ENCODE results near the gene RFC5. TPM values are rescaled to one million over a fixed set of nuclear protein-coding genes. Genes with fewer than 3 reads are reported as not detected.

The RFC5 gene
- total RNA-seq, 1 donor from 2014 or later, result 22.8 TPM

DNA sequence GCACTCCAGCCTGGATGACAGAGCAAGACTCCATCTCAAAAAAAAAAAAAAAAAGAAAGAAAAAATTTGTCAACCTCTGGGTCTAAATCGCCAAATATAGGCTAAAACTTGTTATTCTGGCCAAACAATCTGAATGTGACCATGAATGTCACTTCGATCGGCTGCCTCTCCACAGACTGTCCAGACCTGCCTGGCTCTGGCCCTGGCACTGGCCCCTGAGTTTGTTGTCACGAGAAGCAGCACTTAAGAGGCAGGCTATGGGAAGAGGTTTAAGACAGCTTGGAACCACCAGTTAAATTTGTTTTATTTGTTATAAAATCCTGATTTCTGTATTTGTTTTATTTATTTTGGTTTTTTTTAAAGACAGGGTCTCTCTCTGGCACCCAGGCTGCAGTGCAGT lies 29.9 kb downstream of the RFC5 start:
- H3K36me3 Mint-ChIP-seq, result peaks cover 50% of the 10 kb centered on the region
- no peaks in the 10 kb centered on the region for H3K9me3 Mint-ChIP-seq
- H3K4me1 Mint-ChIP-seq, result no peaks in the 10 kb centered on the region
- TF ChIP-seq, protein P1, sequence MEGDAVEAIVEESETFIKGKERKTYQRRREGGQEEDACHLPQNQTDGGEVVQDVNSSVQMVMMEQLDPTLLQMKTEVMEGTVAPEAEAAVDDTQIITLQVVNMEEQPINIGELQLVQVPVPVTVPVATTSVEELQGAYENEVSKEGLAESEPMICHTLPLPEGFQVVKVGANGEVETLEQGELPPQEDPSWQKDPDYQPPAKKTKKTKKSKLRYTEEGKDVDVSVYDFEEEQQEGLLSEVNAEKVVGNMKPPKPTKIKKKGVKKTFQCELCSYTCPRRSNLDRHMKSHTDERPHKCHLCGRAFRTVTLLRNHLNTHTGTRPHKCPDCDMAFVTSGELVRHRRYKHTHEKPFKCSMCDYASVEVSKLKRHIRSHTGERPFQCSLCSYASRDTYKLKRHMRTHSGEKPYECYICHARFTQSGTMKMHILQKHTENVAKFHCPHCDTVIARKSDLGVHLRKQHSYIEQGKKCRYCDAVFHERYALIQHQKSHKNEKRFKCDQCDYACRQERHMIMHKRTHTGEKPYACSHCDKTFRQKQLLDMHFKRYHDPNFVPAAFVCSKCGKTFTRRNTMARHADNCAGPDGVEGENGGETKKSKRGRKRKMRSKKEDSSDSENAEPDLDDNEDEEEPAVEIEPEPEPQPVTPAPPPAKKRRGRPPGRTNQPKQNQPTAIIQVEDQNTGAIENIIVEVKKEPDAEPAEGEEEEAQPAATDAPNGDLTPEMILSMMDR (IDR thresholded peaks at IDR 0.05; ENCODE audit: unreplicated experiment), result no peak
- H3K27ac Mint-ChIP-seq, result no peak overlapping the region
- no peaks in the 10 kb centered on the region for H3K27me3 Mint-ChIP-seq (ENCODE audit: low read depth)
- H3K4me3 Mint-ChIP-seq, result no peak overlapping the region
- DNase-seq (ENCODE audit: low spot score in 2 of 2, unreplicated experiment in 2 of 2), result no peak

DNA sequence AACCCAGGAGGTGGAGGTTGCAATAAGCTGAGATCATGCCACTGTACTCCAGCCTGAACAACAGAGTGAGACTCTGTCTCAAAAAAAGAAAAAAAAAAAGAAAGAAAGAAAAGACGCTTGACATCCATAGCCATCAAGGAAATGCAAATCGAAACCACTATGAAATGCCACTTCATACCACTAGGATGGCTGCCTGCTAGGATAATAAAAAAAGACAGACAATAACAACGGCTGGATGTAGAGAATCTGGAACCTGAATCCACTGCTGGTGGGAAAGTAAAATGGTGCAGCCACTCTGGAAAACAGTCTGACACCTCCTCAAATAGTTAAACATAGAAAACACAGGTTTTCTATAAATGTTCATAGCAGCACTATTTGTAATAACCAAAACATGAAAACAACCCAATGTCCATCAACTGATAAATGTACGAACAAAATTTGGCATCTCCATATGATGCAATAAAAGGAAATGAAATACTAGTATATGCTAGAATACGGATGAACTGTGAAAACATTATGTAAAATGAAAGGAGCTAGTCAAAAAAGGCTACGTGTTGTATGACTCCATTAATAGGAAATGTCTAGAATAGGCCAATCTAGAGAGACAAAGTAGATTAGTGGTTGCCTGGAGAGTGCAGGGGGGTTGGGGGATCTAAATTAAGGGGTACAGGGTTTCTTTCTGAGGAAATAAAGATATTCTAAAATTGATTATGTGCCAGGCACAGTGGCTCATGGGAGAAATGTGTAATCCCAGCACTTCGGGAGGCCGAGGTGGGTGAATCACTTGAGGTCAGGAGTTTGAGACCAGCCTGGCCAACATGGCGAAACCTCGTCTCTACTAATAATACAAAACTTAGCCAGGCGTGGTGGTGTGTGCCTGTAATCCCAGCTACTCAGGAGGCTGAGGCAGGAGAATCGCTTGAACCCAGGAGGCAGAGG lies 34.7 kb downstream of the RFC5 start:
- TF ChIP-seq, protein P1 (IDR thresholded peaks at IDR 0.05; ENCODE audit: unreplicated experiment), result peak; percentile 32
- peaks cover 21% of the 10 kb centered on the region for H3K36me3 Mint-ChIP-seq
- no peak overlapping the region for H3K27ac Mint-ChIP-seq
- no peaks in the 10 kb centered on the region for H3K4me1 Mint-ChIP-seq
- H3K4me3 Mint-ChIP-seq, result no peak overlapping the region
- no peaks in the 10 kb centered on the region for H3K9me3 Mint-ChIP-seq
- DNase-seq (ENCODE audit: low spot score in 2 of 2, unreplicated experiment in 2 of 2), result no peak
- H3K27me3 Mint-ChIP-seq (ENCODE audit: low read depth), result no peaks in the 10 kb centered on the region

DNA sequence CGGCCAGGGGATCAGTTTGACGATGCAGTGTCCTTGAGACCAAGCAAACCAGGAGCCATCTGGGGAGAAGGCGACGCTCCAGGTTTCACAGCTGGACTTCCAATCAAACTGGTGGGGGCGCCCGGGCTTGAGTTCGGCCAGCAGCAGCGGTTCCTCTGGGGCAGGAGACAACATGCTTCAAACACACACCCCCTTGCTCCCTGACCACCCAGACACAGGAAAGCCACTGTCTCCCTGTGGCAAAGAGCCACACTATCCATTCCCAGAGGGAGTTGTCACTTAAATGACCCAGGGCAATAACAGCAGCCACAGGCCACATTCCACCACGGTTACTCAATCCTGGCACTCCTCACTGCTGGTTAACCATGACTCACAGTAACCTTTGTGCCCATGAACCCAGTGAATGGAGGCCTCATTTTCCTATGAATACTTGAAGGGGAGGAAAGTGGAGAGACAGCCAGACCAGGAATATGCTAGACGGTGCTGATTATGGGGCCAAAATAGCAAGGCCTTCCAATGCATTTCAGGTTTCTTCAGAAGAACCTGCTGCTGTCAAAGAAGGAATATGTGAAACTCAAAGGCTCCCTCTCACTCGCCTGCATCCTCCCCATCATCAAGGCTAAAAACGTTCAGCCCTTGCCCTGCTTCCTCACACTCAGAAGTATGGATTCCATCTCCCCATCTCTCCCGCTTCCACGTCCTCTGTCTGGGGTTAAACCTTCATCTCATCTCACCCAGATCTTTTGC lies 36.0 kb downstream of the RFC5 start:
- DNase-seq (ENCODE audit: low spot score in 2 of 2, unreplicated experiment in 2 of 2), result no peak
- Mint-ChIP-seq H3K27me3 (ENCODE audit: low read depth) (no peaks in the 10 kb centered on the region), H3K4me1 (no peaks in the 10 kb centered on the region), H3K27ac (peak overlapping the region; percentile 14), H3K36me3 (peaks cover 18% of the 10 kb centered on the region), H3K4me3 (no peak overlapping the region), H3K9me3 (no peaks in the 10 kb centered on the region)
- TF ChIP-seq, protein P1 (IDR thresholded peaks at IDR 0.05; ENCODE audit: unreplicated experiment), result no peak

DNA sequence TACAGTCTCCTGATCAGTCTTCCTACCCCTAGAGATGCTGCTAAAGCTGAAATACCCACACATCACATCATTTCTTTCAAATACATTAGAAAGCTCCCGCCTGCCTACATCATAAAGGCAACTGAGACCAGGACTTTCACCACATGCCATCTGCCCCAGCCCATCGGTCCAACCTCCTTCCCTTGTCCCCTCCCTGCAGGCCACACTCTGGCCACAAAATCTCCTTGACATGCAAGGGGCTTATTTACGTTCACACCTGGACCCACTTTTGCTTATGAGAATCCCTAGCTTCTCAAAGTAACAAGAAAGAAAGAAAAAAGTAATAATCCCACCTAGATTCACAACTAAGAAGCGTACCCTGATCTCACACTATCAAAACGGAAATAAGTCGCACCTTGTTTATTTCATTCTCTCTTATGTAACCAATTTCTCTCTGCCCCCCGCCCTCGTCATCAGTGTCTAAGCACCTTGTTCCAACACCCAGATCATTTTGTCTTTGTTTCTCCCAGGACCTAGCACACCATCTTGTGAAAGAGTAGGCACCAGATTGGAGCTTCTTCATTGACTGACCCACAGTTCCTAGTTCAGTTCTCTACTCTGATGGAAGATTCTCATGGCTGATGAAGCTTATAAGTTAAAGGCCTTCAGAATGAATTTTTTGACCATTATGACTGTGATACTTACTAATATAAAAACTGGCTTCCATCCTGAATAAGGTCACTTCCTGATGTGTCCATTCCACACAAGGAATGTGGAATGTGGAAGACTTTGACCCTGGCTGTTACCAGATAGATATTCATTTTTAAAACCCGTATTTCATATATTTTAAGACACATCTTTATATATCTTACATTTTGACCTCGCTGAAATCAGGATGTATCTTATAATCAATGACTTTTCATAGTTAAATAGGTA lies 36.8 kb downstream of the RFC5 start:
- Mint-ChIP-seq H3K4me3 (no peak overlapping the region), H3K9me3 (no peaks in the 10 kb centered on the region), H3K4me1 (no peaks in the 10 kb centered on the region), H3K36me3 (peaks cover 18% of the 10 kb centered on the region), H3K27me3 (ENCODE audit: low read depth) (no peaks in the 10 kb centered on the region), H3K27ac (no peak overlapping the region)
- no peak for DNase-seq (ENCODE audit: low spot score in 2 of 2, unreplicated experiment in 2 of 2)
- TF ChIP-seq, protein P1 (IDR thresholded peaks at IDR 0.05; ENCODE audit: unreplicated experiment), result no peak

DNA sequence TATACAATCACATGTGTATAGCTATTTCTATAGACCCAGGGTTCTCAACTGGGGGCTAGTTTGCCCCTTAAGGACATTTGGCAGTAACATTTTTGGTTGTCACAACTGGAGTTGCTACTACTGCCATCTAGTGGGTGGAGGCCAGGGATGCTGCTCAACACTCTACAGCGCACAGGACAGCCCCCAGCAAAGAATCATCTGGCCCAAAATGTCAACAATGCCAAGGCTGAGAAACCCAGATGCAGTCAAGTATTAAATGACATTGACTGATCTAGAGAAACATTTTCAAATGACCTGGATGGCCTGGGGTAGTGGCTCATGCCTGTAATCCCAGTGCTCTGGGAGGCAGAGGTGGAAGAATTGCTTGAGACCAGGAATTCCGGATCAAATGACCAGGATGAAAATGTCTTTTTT lies 38.6 kb downstream of the RFC5 start:
- peaks cover 11% of the 10 kb centered on the region for H3K36me3 Mint-ChIP-seq

More for the DNA sequence above, 38.6 kb downstream of the RFC5 start:
- no peaks in the 10 kb centered on the region for H3K9me3 Mint-ChIP-seq
- no peak overlapping the region for H3K4me3 Mint-ChIP-seq
- no peaks in the 10 kb centered on the region for H3K27me3 Mint-ChIP-seq (ENCODE audit: low read depth)
- H3K27ac Mint-ChIP-seq, result no peak overlapping the region
- TF ChIP-seq, protein P1 (IDR thresholded peaks at IDR 0.05; ENCODE audit: unreplicated experiment), result no peak
- no peak for DNase-seq (ENCODE audit: low spot score in 2 of 2, unreplicated experiment in 2 of 2)
- peaks cover 8% of the 10 kb centered on the region for H3K4me1 Mint-ChIP-seq

Measured in mesothelial cell of epicardium (in vitro differentiated cells).